NK-92 treated with Interleukin-12 subunit alpha and Interleukin-12 subunit beta, amount 100 ng/mL, for 24 hours (cell line): ENCODE measurements around the gene LPP.

Experiments
- DNase-seq: peaks from one replicate; lab custom pipeline; 2025; lab: John Stamatoyannopoulos, UW

Gene LPP

DNA sequence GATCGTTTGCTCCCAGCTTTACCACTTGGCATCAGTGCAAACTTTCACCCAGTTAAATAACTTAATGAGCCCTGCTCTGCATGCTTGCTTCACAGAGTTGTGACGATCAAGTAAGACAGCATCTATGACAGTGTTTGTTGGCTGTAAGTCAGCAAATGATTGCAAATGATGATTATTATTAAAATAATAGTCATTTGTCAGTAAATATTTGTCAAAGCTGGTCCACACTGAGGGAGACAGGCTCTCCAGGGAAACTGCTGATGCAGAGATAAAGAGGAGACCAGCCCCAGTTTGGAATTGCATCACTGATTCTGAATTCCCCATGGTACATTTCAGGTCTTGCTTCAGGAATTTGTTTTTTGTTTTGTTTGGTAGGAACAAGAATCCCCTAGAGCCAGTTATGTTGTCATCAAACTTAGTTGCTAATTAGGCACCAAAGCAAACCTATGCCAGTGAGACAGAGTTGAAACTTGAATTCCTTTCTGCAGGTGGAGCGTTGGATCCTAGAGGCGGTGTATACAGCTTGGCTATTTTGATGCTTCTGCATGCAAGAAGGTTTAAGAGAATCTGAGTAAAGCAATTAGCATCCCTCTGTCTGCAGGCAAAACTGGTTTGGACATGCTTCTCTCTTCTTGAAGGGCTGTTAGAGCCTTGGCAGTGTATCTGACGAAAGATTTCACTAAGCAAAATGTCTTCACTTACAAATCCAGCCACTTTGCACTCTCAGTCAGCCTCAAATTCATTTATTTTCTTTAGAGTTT, 679.2 kb downstream of the LPP start:
- no peak for DNase-seq

DNA sequence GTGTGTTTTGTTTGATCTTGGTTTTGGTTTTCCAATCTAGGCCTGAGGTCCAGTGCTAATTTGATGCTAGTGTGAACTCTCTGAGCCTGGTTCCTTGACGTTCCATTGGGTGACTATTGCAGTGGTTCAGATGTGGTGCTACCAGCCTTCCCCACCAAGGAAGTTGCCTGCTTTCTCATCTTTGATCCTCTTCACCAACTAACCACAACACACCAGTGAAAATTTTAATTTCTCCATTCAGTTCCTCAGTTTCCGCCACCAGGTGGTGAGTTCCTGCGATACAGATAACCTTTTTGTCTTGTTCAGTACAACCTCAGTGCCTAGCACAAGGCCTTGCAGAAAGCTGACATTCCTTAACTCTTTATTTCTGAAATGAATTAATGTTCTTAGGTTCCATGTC, 680.4 kb downstream of the LPP start:
- DNase-seq = no peak

- no peak for DNase-seq
These were observed 685.3 kb downstream of the LPP start for GRCh38 chr3:188839187-188839695.

DNA sequence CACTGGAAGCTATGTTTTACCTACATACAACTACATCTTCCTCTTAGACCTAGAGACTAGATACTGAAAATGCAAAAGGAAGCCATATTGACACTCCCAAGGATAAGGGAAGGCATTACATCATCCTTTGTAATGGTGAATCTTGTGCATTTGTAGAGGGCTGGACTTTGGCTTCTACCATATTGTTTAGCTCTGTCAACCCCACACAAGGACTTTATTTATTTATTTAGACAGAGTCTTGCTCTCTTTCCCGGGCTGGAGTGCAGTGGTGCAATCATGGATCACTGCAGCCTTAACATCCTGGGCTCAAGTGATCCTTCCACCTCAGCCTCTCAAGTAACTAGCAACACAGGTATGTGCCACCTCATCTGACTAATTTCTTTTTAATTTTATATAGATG, 686.3 kb downstream of the LPP start:
- DNase-seq = no peak

DNA sequence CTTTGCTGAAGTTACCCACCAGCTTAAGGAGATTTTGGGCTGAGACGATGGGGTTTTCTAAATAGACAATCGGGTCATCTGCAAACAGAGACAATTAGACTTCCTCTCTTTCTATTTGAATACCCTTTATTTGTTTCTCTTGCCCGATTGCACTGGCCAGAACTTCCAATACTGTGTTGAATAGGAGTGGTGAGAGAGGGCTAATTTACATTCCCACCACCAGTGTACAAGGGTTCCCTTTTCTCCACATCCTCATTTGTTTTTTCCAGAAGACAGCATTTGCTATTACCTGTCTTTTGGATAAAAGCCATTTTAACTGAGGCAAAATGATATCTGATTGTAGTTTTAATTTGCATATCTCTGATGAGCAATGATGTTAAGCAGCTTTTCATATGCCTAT, 687.9 kb downstream of the LPP start:
- no peak for DNase-seq

- no peak for DNase-seq
These were observed 688.7 kb downstream of the LPP start for GRCh38 chr3:188842639-188843038.

- no peak for DNase-seq
These were observed 690.1 kb downstream of the LPP start for GRCh38 chr3:188844096-188844495.

GRCh38 chr3:188845514-188845913, 691.6 kb downstream of the LPP start:
- DNase-seq = no peak

DNA sequence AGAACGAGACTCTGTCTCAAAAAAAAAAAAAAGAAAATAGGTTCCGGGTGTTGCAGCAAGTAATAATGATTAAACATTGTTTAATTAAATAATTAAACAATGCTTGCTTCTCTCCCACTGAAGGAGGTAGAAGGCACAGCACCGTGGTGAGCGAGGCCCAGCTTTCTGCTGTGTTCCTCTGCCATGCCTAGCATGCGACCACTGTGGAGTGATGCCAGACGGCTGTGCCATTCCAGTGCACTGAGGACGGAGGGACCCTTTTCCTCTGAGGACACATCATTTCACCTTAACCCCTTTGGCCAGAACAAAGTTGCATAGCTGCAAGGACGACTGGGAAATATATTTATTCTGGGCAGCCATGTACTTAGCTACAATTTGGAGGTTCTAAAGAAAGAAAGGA, 695.0 kb downstream of the LPP start:
- no peak for DNase-seq

- DNase-seq = no peak
These were observed 700.2 kb downstream of the LPP start for GRCh38 chr3:188853856-188854771.

DNA sequence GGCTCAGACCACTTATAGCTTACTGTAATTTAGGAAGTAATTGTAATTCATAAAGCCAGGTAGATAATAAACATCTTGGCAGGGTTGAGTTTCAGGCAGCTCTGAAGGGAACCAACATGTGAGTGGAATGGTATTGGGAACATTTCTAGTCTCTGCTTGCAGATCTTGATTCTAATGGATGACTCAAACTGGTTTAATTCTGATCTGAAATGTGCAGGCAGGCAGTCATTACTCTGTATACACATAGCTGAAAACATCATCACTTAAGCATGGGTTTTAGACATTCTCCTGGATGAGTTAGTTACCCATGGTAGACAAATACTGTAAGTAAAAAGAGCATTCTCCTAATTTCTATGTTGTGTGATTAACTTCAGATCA, 700.8 kb downstream of the LPP start:
- DNase-seq = no peak

- DNase-seq = no peak
These were observed 701.7 kb downstream of the LPP start for GRCh38 chr3:188855675-188856074.

DNA sequence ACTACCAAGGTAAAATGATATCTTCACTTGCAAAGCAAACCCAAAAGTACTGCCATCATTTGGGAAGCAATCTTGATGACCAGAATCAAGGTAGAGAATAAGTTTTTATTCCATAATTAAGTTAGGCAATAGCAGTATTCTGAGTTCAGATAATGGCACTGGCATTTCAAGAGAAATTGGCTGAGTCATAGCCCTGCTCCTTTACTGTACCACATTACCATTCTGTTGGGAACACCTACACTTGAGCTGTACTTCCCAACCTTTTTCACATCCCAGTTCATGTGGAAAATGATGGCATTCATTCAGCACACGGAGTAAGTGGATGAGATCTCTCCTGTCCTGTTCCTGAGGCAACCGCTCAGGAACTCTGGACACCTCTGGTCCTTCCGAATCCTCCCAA, 706.2 kb downstream of the LPP start:
- no peak for DNase-seq

DNA sequence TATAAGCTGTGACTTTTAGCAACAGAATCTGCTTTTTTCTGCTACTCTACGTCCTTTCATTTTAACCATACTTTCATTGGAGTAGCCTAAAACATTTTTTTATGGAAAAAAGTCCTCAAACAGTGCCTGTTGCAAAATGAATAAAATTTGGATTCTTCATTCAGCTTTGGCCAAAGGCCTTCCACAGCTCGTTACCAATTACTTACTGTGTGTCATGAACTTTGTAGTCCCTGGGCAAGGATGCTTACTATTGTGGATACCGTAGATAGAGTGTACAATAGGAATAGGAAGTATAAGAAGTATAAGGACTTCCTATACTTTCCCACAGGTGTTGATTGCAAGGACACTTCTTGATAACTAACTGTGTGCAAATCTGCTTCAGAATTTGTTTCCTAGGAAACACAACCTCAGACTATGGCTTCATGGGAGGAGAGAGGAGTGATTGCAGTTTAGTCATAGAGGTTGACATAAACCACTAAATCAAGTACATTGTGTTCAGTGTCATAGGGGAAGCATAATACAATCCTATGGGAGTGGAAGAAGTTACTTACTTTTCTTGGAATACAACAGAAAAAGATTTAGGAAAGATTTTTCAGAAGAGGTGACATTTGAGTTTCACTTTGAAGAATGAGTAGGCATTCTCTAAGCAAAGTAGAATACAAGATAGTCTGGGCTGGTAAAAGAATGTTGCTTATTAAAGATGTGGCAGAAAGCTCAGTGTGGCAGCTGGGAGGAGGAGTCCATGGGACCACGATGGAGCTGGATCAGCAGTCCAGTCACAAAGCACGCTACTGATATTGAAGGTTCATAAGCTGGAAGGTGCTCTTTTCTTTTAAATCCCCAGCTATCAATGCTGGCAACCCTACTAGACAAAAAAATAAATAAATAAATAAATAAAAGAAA, 708.1 kb downstream of the LPP start:
- no peak for DNase-seq

DNA sequence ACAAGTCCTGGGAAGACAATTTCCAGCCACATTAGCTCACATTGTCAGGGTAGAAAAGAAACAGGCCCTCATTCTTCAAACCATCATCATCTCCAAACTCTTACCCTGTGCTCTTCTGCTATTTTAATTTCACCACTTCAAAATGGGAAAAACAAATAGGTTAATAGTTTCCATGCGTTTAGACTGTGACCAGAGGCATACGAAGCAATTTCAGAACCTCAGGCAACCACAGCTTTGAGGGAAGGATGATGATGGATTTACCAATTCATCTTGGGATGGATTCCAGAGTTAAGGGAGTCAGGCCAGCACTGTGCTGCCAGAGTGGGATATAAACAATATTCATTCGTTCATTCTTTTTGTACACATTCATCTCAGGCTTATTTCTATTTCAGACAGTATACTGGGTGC, 710.0 kb downstream of the LPP start:
- DNase-seq = no peak

DNA sequence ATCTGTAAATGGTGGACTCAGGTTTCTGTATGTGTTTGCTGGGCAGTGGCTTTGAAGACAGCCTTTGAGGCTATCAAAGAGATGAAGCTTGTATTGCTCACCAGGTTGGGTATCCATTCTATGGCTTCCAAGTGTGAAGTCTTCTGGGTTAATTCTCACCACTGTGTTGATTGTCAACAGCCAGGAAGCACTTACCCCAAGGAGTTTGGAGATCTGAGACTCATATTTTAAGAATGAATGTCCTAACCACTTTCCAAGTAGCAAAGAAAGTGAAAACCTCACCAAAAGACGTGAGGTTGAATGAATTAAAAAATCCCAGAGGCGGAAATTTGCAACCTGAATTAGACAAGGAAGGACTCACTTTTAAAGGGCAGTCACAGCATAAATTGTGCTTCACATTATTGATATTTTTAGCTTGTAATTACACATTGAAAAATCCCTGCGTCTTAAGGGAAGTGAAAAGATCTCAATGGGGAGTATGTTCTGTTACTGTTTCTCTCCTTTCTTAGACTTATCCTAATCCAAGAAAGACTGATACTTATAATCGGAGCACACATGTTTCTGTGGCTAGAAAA, 713.8 kb downstream of the LPP start:
- DNase-seq = no peak

DNA sequence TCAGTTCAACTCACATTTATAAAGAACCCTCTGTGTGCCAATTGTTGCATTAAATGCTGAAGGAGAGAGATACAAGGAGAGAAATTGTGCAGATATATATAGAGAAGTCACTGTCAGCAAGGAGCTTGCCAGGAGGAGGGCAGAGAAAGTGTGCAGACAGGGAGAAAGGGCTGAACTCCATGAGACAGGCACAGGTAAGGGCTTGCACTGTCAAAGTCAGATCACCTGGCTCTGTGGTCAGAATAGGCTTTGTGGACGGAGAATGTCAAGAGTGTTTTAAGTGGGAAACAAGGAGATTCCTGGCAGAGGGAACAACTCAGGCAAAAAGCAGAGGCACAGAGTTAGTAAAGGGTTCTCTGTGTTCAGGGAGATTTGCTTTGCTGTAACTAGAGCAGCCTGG, 714.8 kb downstream of the LPP start:
- no peak for DNase-seq

DNA sequence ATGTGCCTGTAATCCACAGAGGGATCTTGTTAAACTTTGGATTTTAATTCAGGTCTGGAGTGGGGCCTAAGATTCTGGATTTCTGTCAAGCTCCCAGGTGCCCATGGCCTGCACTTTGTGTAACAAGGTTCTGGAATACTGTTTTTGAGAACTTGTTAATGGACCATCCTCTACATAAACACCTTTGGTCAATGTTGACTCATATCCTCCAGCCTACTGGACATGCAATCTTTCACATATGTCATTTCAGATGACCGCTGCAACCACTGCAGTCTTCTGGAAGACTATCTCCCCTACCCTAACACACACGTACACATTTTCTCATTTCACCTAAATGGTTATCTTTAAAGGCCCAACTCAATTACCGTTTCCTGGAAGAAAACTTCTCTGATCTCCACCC, 715.7 kb downstream of the LPP start:
- DNase-seq = no peak

DNA sequence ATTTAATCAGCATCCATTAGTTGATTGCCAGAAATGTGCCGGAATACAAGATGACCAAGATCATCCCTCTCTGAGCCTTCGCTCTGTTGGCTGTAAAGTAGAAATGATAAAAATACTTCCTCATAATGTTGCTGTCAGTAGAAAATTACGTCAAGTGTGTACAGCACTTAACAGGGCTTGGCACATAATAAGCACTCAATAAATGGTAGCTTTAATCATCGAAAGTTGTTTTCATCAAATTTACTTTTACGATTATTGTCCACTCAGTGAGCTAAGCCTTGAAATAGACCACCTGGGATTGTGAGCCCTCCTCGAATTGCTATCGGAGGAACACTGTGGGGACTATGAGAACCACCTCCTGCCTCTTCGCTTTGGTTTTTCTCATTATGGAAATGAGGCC, 716.5 kb downstream of the LPP start:
- no peak for DNase-seq

DNA sequence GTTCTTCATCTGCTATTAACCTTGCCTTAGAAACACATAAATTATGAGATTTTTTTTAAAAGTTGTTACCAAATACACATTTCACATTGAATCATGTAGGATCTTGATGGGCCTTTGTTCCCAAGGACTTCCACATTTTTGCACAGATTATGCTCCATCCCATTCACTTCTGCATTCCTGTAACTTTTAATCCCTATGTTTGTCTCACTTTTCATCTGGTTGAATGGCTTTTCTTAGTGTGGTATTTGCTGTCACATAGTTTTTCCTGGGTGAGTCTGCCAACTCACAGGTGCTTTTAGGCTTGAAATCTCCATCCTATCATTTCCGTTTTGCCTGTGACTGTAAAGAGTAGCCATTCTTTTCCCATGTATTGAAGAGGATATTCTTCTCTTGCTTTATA, 720.6 kb downstream of the LPP start:
- DNase-seq = no peak

- no peak for DNase-seq
These were observed 721.5 kb downstream of the LPP start for GRCh38 chr3:188875413-188875812.

DNA sequence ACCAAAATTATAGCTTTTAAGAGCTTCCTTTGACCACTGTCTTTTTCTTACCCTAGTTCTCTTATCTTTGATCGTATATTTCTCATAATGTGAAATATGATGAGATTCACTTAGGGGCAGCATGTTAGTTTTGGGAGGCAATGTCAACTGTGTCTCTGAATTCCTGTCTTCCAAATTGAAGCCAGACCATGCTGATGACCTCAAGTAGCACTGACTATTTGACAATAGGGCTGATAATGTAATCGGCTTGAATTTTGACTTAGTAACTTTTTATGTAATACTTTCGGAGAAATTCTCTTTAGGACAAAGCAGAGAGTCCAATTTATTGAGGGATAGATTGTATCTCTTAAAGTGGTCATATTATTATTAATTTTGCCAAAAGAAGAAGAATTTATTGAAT, 722.4 kb downstream of the LPP start:
- no peak for DNase-seq
